Right renal cortex interstitium (tissue), 3 donors: ENCODE results near the gene TGM2. TPM values are rescaled to one million over a fixed set of nuclear protein-coding genes. Genes with fewer than 3 reads are reported as not detected.

Experiments
- DNase-seq, 3 donors: peaks; one replicate each; pipeline ENCODE4 v3.0.0-alpha.2; 2013; ENCODE audit warnings: low read depth in 3 of 3, low spot score in 2 of 3
- polyA plus RNA-seq, 3 donors: library from polyadenylated mRNA; unstranded; fragments of 120-200 nt; gene quantifications; one replicate each; pipeline ENCODE4 v1.2.1, GENCODE V29; 2013; ENCODE audit not compliant: insufficient read length in 3 of 3

TGM2 gene
- polyA plus RNA-seq, 3 donors, result 30.0 to 31.7 (median 31.5) TPM

- DNase-seq, result no peak
These were observed 13.0 kb upstream of the TGM2 start for GRCh38 chr20:38178065-38178491.

GRCh38 chr20:38177201-38177600, 12.1 kb upstream of the TGM2 start:
- DNase-seq, result no peak

- DNase-seq, result no peak
These were observed 10.5 kb upstream of the TGM2 start for GRCh38 chr20:38175304-38176180.

GRCh38 chr20:38173237-38174156, 8.4 kb upstream of the TGM2 start:
- DNase-seq, result no peak

- DNase-seq, result no peak
These were observed 7.3 kb upstream of the TGM2 start for GRCh38 chr20:38172408-38172807.

- no peak for DNase-seq
These were observed 6.6 kb upstream of the TGM2 start for GRCh38 chr20:38171675-38172043.

GRCh38 chr20:38170826-38171674, 6.0 kb upstream of the TGM2 start:
- no peak for DNase-seq

GRCh38 chr20:38170219-38170825, 5.3 kb upstream of the TGM2 start:
- no peak for DNase-seq

- no peak for DNase-seq
These were observed 4.6 kb upstream of the TGM2 start for GRCh38 chr20:38169636-38170193.

GRCh38 chr20:38168791-38169589, 3.9 kb upstream of the TGM2 start:
- DNase-seq, result no peak

GRCh38 chr20:38167851-38168760, 3.0 kb upstream of the TGM2 start:
- DNase-seq, result no peak

GRCh38 chr20:38167328-38167850, 2.3 kb upstream of the TGM2 start:
- DNase-seq, result no peak

- no peak for DNase-seq
These were observed 1.7 kb upstream of the TGM2 start for GRCh38 chr20:38166703-38167233.

- no peak for DNase-seq
These were observed 1.1 kb upstream of the TGM2 start for GRCh38 chr20:38165966-38166702.

- no peak for DNase-seq
These were observed 414 bp downstream of the TGM2 start for GRCh38 chr20:38164624-38165088.

GRCh38 chr20:38164069-38164468, 1.0 kb downstream of the TGM2 start:
- no peak for DNase-seq
